PFSK-1 (cell line): Measurements from ENCODE around the gene DYNC1I2.

ENCODE experiments used
- FOXP2 ChIP-seq: optimal IDR thresholded peaks from 2 replicates; pipeline ENCODE3; 2011; ENCODE audit warnings: borderline replicate concordance, control low read depth, inconsistent platforms; ENCODE audit not compliant: insufficient read depth; ENCODE audit errors: extremely low read length, extremely low read depth
- POLR2AphosphoS5 ChIP-seq: IDR thresholded peaks from 2 replicates; pipeline ENCODE4 v1.6.1; 2012; ENCODE audit warnings: low read depth, mild to moderate bottlenecking, control low read depth, low read length, moderate library complexity
- REST ChIP-seq, 2 experiments: IDR thresholded peaks; 2 replicates each; pipeline versions ENCODE4 v1.6.1 to v1.8.0; 2011 to 2012; ENCODE audit warnings: low read depth in 2 of 2, low read length in 2 of 2, control low read depth in 1 of 2, inconsistent platforms in 1 of 2, mild to moderate bottlenecking in 1 of 2, moderate library complexity in 1 of 2; ENCODE audit not compliant: insufficient read depth in 1 of 2
- SIN3A ChIP-seq: IDR thresholded peaks from 2 replicates; pipeline ENCODE4 v1.6.1; 2012; ENCODE audit warnings: mild to moderate bottlenecking, low read length, moderate library complexity, borderline replicate concordance; ENCODE audit not compliant: insufficient read depth
- TAF1 ChIP-seq: IDR thresholded peaks from 2 replicates; pipeline ENCODE4 v1.6.1; 2012; ENCODE audit warnings: low read length, control low read depth, borderline replicate concordance; ENCODE audit not compliant: insufficient read depth

DNA sequence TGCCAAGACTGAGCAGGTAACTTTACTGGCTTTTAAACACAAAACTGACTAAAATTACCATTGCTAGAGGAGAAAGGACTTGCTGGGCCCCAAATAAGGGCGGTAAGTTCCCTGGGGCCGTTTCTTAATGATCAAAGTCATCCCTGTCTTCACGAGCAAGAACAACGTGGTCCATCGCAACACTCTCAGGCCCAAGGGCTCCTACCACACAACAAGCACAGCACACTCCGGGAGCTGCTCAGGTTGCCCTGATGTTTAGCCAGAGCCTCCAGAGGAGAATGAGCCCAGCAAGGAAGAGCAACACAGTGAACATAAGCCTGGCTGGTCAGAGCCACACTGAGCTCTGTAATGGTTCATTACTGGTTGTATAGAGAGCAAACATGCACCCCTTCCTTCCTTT is 102.7 kb downstream of the DYNC1I2 start:
- TF ChIP-seq POLR2AphosphoS5: no peak
- TF ChIP-seq SIN3A: no peak
- TF ChIP-seq REST (IDR thresholded peaks at IDR 0.05; ENCODE audit: insufficient read depth in 1 of 2, low read depth in 2 of 2, low read length in 2 of 2): no peak
- no peak for TF ChIP-seq FOXP2
- no peak for TF ChIP-seq TAF1
